Measurements from ENCODE around the gene HKDC1.

- TF ChIP-seq CTCF (IDR thresholded peaks at IDR 0.05), result no peak
- TF ChIP-seq POLR2AphosphoS5 (IDR thresholded peaks at IDR 0.05), result no peak
- no peak for TF ChIP-seq POLR2A (IDR thresholded peaks at IDR 0.05)
- TF ChIP-seq EP300 (IDR thresholded peaks at IDR 0.05), result no peak
Observed at GRCh38 chr10:69261184-69261583, 41.1 kb downstream of the HKDC1 start.

All from gastroesophageal sphincter (tissue), 3 donors.